Stimulated activated CD4-positive, alpha-beta T cell treated with anti-CD3 and anti-CD28 coated beads, Interleukin-1b, Interleukin-23, amount 100 ng/mL, for 1 hour (primary cell): ENCODE measurements around the gene PPP1R17.

Experiments used
- DNase-seq, 2 donors: peaks; one replicate each; pipeline ENCODE4 v3.0.0-alpha.2; 2020; ENCODE audit warnings: low read depth in 2 of 2

Gene PPP1R17

DNA sequence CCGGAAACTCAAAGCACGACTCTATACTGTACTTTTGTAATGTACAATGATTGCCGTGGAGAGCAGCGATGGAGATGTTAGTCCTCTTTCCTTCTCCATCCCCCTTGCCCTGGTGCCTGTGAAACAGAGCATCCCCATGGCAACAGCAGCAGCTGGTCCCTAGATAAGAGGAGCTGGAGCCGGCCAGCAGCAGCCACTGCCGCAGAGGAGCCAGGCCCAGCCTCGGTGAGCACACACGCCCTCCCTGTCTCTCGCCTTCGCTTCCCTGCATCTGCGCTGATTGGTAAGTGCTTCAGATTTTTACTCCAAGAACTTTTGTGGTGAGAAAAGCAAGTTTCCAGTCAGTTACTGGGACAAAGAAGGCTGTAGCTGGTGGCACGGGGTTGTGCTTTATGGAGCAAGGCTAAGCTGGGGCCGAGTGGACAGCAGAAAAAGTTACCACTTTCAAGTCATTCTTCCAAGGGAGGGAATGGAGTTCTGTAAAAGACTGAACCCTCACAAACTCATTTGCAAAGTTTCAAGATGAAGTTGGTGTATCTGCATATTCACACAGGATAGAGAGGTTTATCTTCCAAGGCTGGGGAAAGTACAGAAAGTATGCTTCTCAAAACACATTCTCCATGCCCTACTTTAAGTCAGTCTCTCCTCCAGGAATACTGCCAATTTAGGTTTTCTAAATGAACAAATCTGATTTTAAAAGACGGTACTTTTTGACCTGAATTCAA lies at the start of gene PPP1R17:
TSS of gene PPP1R17 (plus strand) at position 192 of the 725 bp plus-strand sequence. CDS start 5,227 bp downstream, outside the sequence.
- no peak for DNase-seq

- no peak for DNase-seq
Measured at GRCh38 chr7:31640381-31640780, 46.6 kb upstream of the PPP1R17 start.

GRCh38 chr7:31642681-31643115 lies 44.3 kb upstream of the PPP1R17 start:
- no peak for DNase-seq

GRCh38 chr7:31646942-31647341 lies 40.1 kb upstream of the PPP1R17 start:
- no peak for DNase-seq

DNA sequence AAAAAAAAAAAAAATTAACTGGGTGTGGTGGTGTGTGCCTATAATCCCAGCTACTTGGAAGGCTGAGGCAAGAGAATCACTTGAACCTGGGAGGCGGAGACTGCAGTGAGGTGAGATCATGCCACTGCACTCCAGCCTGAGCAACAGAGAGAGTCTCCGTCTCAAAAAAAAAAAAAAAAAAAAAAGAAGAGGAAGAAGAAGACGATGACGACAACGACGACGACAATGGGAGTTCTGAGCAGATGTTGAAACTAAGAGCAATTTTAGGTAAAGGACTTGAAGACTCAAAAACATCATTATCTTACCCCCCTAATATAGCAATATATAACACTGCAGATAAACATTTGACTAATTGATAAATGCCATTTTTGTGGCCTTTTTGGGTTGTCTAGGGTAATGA lies 39.5 kb upstream of the PPP1R17 start:
- no peak for DNase-seq

DNA sequence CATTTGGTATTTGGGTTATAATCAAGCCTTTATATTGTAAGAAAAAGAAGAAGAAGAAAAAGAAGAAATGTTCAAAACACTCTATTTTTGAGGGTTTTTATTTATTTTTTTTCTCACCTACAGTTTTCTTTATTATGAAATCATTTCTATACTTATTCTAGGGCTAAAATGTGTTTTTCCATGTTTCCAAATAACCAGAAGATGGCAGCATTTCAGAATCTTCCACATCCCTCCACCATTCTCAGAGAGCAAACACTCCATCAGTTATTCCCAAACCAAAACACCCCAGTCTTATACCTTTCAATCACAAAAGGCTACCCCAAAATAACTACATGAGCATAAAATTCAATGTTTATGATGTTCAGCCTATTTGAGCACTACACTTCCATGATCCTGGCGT lies 38.7 kb upstream of the PPP1R17 start:
- DNase-seq = no peak

- no peak for DNase-seq
Measured at GRCh38 chr7:31648880-31649279, 38.1 kb upstream of the PPP1R17 start.

DNA sequence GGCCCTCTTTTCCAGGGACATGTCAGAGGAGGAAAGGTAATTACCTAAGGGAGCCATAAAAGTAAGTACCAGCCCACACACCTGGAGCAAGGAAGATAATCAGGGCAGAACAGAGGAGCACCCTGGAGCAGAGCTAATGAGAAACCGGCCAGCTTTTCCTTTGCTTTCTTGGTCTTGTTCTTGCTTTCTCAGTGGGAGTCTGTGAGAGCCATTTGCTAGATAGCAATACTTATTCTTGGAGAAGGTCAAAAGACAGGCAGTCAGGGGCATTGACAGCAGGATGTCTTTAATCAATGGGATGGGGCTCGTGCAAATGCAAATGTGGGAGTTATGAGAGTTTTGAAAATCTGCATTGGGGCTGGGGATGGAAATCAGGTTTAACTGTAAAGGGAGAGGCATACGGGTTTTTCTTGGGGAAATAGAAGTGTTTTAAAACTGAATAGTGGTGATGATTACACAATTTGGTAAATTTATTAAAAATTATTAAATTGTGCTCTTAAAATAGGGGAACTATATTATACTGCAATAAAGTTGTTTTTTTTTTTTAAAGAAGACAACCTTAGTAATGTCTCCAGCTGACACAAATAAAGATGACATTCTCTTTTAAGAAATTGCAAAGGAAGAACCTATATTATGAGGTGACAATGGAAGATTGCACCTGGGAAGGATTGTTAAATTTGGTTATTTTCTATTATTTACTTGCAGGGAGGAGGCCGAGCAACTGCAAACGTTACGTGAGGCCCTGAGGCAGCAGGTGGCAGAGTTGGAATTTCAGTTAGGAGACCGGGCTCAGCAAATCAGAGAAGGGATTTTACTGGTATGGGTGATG lies 35.6 kb upstream of the PPP1R17 start:
- DNase-seq = no peak

DNA sequence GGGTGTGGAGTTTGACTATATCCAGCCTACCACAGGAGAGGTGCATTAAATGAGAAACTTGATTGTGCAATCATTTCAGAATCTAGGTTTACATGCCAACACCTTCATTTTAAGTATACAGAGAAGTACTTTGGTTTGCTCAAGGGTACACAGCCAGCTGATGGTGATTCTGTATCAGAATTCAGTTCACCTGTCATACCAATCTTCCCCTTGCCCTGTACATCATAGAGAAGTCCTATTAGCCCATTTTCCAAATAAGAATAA lies 35.0 kb upstream of the PPP1R17 start:
- no peak for DNase-seq

- DNase-seq = no peak
Measured at GRCh38 chr7:31663072-31663471, 23.9 kb upstream of the PPP1R17 start.

DNA sequence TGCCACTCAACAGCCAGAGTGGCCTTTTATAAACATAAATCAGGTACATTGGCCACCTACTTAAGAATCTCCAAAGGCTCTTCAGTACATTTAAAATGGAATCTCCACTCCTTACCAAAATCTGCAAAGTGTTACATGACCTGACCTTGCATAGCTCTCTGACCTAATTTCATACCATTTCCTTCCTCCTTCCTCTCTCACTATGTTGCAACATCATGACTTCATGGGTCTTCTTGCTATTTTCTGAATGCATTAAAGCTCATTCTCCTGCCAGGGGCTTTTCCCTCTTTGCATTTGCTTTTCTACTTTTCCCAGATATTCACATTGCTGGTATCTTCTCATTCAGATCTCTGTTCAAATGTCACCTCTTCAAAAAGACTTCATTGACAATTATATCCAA lies 22.1 kb upstream of the PPP1R17 start:
- no peak for DNase-seq

GRCh38 chr7:31665546-31665945 lies 21.5 kb upstream of the PPP1R17 start:
- no peak for DNase-seq

DNA sequence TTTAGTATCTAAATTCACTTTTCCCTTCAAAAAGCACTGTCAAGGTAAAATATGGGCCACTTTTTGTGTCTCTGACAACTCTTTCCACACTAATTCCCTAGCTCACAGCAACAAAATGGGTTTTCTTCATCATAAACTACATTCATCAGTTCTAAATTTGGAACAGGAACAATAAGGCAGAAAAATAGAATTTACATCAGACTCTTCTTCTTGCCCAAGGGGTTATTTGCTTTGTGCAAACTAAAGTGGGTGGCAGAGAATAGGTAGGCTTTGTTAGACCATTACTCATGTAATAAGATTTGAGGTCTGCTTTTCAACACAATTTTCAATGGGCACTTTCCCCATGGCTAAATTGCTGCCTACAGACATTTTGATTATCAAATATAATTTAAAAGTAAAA lies 17.6 kb upstream of the PPP1R17 start:
- no peak for DNase-seq

GRCh38 chr7:31679574-31680305 lies 7.3 kb upstream of the PPP1R17 start:
- no peak for DNase-seq

DNA sequence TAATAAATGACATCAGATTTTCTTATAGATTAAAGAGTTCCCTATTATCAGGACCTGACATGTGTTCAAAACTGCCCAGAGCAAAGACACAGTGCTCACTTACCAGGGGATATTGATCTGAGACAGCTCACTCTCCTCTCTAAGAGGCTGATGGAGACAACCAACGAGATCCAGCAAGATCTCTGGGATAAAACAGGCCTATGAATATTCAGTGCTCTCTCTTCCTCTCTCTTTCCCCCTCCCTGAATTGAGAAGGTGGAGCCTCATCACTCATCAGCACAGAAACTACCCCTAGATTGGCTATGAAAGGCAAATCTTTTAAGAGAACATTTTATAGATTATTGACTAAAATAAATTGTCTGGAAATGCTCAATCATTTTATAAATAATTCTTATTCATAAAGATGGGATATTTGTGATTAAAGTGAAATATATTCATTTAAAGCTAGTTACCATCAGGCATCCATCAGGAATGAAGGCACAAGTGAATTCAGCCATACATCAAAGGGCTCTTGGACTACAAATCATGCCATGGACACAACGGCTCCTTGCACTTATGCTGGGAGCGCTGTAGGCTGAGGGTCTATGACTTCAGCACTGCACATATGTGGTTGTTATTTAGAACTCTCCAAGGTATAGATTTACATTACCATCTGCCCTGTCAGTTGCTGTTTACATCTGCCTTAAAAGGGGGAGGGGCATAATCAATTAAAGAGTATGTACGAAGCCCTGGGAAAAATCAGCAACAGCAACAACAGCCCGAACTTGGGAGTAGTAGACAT lies 3.4 kb upstream of the PPP1R17 start:
- DNase-seq = no peak

- no peak for DNase-seq
Measured at GRCh38 chr7:31688372-31688771, 1.4 kb downstream of the PPP1R17 start.

- no peak for DNase-seq
Measured at GRCh38 chr7:31688996-31689395, 2.0 kb downstream of the PPP1R17 start.

DNA sequence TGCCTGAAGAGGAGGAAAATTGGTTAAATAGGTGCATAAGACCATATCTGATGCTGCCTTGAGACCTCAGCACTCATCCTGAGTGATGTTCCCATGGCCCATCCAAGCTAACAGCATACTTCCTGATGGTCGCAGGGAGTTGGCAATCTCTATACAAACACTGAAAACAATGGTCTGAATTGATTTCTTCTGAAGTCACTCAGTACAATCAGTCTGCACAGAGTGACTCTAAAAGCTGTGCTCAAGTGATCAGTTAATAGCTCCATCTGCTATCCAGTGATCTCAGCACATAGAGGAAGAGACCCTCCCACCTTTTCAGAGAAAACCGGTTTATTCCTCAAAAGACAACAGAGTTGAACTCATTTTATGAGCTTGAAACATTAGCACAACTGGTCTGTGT lies 3.9 kb downstream of the PPP1R17 start:
- DNase-seq = no peak

- DNase-seq = no peak
Measured at GRCh38 chr7:31692451-31692850, 5.4 kb downstream of the PPP1R17 start.

- no peak for DNase-seq
Measured at GRCh38 chr7:31692871-31693270, 5.9 kb downstream of the PPP1R17 start.

DNA sequence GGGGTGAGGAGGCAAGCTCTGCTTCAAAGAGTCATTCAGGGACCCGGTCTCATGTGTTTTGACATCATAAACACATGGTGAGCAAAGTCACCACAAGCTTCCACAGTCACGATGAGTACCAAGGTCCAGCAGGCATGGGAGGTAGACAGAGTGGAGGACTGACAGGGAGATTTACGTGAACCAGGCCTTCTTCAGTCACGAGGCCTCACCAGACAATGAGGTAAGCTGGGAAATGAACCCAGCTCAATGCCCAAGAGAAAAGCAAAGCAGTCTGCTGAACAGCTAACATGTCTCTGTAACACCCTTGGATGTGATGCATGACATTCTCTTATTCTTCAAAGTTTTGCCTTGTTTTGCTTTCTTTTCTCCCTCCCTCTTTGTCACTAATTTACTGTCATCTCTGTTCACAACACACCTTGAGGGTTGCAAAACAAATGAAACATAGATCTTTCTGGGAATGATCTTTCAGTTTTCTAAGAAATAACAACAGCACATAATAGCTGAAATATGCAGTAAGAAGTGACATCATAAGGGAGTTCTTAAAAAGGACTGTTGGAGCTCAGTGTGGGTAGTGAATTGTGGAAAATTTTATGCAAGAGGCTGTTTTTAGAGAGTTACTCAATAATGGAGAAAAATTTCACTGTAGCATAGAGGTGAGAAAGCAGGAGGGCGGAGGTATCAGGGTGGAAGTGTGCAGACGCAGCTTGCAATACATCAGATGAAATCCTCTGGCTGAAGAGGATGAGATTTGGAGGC lies 9.0 kb downstream of the PPP1R17 start:
- no peak for DNase-seq
